Forelimb muscle (tissue), 1 donor: Measurements from ENCODE around the gene CEP57. TPM values are rescaled to one million over a fixed set of nuclear protein-coding genes. Genes with fewer than 3 reads are reported as not detected.
"Not testable (repeated sequence)": the region's sequence is repeated elsewhere in the genome, so short reads cannot be mapped to it uniquely, and the experiment has no call there.

ENCODE experiments used
- DNase-seq: peaks from one replicate; pipeline ENCODE4 v3.0.0-alpha.2; 2013; ENCODE audit warnings: low read depth
- polyA plus RNA-seq: library from polyadenylated mRNA; unstranded; fragments of 120-200 nt; gene quantifications from one replicate; pipeline ENCODE4 v1.2.1, GENCODE V29; 2013; ENCODE audit not compliant: insufficient read length

CEP57 gene
- polyA plus RNA-seq, 1 donor: 50.0 TPM

GRCh38 chr11:95796501-95796900, 6.2 kb downstream of the CEP57 start:
- no peak for DNase-seq

DNA sequence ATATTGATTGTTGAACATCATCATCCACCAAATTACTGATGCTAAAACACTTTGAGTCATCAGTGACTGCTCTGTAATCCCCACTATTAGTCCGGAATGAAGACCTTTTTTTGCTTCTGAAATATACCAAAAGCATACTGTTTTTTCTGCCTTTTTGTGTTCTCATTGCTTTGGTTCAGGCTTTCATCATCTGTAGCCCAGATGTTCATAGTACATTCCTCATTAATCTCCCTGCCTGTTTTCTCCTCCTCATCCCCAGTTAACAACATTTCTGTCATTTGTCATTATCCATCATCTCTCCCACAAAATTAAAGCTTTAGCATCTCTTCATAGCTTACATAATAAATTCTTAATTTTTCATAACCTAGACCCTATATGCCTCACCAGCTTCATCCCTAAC, 9.2 kb downstream of the CEP57 start:
- DNase-seq: no peak

GRCh38 chr11:95800438-95800837, 10.1 kb downstream of the CEP57 start:
- no peak for DNase-seq

DNA sequence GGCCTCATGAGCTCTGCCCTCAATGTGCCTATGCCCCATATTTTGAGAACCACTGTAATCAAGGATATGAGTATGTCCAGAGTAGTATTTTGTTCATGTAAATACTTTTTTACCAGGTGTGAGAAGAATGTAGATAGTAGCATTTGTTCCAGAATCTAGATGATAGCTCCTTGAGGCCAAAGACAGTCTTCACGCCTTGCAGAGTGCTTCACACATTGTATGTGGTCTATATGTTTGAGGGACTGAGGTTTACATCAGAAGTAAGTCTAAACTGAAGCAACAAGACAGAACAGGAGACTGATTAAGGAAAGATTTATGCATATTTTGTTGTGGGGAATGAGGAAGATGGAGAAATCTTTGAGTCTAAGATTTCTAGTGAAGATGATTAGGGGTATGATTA, 12.5 kb downstream of the CEP57 start:
- no peak for DNase-seq

DNA sequence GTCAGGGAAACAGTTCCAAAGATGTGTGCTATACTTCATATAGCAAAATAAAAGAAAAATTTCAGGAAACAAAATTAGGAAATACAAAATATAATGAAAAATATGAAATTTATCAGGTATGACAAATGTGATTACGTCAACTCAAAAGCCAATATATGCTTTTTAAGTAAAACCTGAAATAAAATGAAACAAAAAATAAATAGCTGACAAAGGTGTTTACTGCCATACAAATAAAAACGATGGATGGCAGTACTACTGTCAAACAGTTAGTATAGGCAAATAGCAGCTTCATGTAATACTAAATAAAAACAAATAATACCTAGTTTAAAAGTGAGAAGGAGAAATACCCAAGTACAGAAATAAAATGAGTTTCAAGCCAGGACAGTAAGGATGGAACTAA, 13.7 kb downstream of the CEP57 start:
- DNase-seq: no peak

DNA sequence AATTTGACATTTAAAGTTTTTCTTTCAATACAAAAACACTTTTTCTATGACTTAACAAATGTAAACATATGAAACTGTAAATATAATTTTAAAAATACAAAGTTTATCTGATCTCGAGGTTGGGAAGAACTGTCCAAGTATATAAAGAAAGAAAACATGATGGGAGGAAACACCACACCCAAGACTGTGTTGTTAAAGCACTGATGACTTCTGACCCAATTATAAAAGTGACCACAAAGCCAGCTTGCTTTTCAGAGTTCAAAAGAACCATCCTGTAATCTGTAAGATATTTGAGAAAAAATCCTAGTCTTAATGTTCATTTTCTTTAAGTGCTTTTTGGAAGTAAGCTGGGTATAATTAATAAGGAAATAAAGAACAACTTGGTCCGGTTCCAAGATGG, 15.6 kb downstream of the CEP57 start:
- DNase-seq: no peak

DNA sequence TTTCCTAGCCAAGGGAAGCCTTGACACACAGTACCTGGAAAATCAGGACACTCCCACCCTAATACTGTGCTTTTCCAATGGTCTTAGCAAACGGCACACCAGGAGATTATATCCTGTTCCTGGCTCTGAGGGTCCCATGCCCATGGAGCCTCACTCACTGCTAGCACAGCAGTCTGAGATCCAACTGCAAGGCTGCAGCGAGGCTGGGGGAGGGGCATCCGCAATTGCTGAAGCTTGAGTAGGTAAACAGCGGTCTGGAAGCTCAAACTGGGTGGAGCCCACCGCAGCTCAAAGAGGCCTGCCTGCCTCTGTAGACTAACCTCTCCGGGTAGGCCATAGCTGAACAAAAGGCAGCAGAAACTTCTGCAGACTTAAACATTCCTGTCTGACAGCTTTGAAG, 16.2 kb downstream of the CEP57 start:
- not testable (repeated sequence) for DNase-seq

GRCh38 chr11:95811052-95811451, 20.8 kb downstream of the CEP57 start:
- not testable (repeated sequence) for DNase-seq

DNA sequence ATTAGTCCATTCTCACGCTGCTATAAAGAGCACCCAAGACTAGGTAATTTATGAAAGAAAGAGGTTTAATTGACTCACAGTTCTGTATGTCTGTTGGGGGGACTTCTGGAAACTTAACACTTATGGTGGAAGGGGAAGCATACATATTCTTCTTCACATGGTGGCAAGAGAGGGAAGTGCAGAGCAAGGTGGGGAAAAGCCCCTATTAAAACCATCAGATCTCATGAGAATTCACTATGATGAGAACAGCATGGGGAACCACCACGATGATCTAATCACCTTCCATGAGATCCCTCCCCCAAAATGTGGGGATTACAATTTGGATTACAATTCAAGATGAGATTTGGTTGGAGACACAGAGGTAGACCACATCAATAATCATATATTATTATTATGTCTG, 25.7 kb downstream of the CEP57 start:
- no peak for DNase-seq

DNA sequence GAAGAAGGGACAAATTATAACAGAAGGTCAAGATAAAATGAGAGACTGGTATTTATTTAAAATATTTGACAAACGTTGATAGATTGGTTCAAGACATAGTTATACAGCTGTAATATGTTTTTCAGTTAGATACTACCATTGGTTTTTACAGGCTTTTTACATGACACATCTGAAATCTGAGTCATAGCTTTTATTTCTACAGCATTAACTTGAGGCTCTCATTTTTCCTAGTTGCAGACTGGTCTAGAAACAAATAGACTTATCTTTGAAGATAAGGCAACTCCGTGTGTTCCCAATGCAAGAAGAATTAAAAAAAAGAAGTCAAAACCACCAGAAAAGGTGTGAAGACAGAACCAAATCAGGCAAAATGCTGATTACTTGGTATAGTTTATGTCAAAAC, 31.3 kb downstream of the CEP57 start:
- no peak for DNase-seq

DNA sequence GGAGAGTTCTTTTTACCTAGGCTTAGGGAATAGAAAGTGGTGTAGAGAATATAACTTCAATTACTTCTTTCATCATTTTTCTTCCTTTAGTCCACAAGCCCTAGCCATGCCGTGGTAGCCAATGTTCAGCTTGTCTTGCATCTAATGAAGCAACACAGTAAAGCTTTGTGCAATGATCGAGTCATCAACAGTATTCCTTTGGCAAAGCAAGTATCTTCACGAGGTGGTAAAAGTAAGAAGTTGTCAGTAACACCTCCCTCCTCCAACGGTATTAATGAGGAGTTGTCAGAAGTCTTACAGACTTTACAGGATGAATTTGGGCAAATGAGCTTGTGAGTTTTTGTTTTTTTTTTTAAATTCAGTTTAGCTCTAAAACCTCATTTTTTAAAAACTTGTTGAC, 37.4 kb downstream of the CEP57 start:
- no peak for DNase-seq

DNA sequence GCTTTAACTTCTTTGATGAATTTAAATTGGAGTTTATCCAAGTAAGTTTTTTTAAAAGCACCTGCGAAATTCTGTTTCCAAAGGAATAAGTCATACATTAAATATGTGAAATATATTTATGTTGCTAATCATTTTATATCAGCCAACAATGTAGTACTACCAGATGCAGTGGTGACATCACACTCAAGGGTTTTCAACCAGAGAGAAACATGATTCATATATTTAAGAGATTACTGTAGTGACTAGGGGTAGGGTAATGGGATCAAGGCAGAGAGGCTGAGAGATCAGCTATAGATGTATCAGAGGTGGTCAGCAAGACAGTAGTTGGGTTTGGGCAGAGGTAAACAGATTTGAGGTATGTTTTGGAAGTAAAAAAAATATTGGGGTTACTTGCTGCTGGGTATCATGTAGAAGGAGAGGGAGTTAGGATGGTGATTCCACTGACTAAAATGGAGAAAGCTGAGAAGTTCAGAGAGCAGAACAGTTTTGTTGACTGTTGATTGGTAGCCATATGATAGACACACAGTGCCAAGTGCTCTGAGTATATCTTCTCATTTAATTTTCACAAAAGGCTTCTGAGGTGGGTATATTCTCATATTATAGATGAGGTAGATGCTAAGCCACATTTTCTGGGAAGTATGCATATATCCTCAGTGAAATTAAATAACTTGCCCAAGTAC, 39.4 kb downstream of the CEP57 start:
- DNase-seq: no peak

DNA sequence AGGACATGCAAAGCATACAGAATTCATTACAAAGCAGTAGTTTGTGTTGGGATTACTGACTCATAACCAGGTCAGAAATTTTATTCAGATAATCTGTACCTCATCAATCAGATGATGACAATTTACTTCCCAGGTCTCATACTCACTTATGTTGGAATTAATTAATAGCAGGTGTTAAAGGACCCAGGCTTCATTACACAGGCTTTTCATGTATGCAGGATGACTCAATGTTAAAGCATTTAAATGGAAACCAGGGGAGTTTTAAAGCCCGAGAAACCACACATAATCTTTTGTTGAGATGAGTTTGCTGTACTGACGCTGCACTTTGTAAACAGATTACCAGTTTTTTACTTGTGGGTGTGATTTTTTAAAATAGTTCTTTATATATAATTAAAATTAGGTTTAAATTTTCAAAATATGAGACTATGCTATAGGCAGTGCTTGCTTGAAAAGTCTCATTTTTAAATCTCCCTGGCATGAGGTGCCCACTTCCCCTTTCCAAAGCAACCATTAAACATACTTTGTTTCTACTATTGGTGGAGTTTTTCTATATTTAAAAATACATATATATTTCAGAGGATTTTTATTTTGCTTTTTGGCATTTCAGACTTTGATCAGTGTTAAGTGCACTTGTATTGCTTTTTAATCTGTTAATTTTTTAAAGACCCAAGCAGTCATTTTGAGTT, 41.0 kb downstream of the CEP57 start:
- no peak for DNase-seq

DNA sequence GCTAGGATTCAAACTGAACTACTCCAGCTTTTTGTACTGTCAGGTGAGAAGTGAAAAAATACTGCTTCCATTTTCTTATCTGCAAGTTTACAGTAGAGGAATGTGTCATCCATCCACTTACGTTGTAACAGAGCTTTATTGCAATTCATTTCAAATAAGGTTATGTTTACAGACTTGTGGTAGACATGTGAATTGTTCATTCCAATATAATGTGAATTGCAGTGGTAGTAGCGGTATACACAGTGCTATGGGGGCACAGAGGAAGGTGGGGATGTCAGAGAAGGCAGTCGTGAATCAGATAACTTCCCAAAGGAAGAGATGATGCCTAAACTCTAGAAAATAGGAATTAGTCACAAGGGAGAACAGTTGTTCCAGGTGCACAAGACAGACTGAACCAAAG, 42.5 kb downstream of the CEP57 start:
- DNase-seq: no peak

DNA sequence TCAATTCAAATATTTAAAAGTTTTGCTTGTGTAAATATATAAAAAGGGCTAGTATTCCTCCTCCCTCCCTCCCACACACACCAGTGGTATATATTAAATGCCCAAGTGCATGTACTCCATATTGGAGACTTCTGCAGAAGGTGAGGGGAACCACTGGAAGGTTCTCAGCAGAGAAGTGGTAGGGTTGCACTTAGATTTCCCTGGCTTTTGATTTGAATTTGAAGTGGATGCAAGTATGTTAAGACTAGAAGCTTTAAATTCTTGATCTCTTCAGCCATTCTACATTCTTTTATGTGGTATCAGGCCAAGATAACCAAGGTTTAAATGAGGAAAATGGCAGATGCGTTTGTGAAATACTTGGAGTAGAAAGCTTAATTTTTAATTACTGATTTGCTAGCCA, 43.1 kb downstream of the CEP57 start:
- DNase-seq: no peak

DNA sequence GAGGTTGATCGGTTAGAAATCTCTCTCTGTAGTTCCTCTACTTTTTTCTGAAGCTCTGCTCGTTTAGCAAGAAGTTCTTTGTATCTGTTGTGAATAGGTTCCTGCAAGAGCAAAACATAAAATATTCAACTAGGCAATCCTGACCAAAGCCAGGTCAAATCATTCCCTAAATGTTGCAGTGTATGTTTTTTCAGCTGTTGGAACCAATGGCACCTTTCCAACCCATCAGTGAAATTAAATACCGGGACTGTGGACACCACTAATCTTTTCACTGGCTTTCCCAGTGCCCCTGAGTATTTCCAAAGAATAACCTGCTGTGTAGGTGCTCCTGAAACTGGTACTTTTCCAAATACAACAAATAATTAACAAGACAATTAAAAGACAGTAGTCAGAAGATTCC, 45.1 kb downstream of the CEP57 start:
- no peak for DNase-seq

DNA sequence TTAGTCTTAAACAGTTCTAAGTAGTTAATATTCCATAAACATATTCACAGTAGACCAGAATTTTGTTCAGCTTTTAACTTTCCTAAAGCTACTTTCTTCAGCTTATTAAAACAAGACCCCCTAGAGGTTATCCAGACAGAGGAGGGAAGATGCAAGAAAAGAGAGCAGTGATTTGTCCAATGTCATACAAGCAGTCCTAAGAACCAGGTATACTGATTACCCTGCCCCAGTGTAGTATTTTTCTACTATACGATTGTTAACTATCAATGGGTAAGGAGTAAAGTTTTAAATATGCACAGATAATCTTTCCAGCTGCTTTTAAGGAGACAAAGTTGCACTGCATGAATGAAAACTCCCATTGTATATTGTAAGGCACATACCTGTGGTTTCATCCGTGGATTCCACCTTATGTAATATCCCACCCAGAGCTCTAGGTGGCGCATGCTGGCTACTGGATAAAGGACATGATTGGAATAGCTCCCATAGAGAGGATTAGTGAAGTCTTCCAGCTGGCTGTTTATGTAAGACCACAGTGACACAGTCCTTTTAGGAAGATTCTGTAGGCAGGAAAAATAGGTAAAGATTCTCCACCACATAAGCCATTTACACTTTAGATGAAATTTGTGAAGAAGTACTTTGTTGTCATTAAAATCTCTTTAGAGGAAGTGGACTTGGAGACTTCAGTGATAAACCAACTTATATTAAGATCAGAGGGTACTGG, 45.6 kb downstream of the CEP57 start:
- DNase-seq: peak; percentile 29

GRCh38 chr11:95845167-95845566, 54.9 kb downstream of the CEP57 start:
- DNase-seq: no peak

GRCh38 chr11:95849087-95849825, 59.0 kb downstream of the CEP57 start:
- peak; percentile 13 for DNase-seq

GRCh38 chr11:95850137-95850536, 59.8 kb downstream of the CEP57 start:
- DNase-seq: no peak

DNA sequence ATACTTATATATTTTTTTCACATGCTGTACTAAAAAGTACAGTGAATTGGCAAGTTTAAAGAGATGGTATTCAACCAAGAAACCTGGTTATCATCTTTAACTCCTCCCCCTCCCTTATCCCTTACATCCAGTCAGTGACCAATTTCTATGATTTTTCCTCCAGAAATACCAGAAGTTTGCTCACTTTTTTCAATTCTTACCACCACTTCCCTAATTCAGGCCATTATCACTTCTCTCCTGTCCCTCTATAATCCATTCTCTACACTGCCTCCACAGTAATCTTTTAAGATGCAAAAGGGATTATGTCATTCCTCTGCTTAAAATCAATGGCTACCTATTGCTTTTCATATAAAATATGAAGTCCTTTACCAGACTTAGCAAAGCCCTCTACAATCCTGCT, 62.8 kb downstream of the CEP57 start:
- DNase-seq: no peak

- DNase-seq: no peak
Measured at GRCh38 chr11:95853862-95854261, 63.6 kb downstream of the CEP57 start.
